ENCODE results near the gene BBS1. TPM values are rescaled to one million over a fixed set of nuclear protein-coding genes. Genes with fewer than 3 reads are reported as not detected.

The BBS1 gene
- total and polyA plus RNA-seq, 2 donors (not counting 3 experiments of a cell fraction or from before 2014, with no cell fraction given), result 29.2 to 32.9 TPM

DNA sequence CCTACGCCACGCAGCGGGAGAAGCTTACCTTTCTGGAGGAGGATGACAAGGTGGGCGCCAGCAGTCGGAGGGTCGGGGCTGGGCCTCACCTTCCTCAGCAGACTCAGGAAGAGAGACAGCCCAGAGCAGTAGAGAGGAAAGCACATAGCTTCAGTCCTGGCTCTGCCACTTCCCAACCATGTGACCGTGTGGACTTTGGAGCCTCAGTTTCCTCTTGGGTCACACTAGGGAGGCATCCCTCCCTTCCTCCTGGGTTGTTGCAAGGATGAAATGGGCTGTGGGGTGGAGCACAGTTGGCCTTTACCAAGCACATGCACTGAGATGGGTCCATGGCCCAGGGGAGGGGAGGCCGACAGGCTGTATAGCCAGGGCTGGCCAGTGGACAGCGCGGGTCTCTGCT, 17.3 kb upstream of the BBS1 start:
- intact Hi-C loops (cut with micrococcal nuclease), result no loop called here
- H3K27me3 ChIP-seq (ENCODE audit: control insufficient read depth in 2 of 2, insufficient read depth in 2 of 2, low read length in 2 of 2), result no peaks in the 10 kb centered on the region
- no peaks in the 10 kb centered on the region for H4K20me1 ChIP-seq (replicated peaks; ENCODE audit: control insufficient read depth, extremely low read depth, insufficient read depth, low read length)

DNA sequence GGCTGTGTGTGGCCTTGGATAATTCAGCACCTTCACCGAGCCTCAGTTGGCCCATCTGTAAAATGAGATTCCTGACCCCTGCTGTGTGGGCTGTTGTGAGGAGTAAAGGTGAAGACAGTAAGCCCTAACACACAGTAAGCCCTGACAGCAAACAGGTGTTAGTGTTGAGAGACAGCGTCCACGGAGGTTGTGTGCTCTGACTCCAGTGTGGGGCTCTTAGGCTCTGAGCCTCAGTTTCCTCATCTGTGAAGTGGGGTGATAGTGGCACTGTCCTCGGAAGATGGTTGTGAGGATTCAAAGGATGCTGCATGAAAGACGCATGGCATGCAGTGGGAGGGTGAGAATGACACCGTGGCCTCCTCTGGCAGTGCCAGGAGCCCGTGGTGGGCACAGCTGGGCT, 16.0 kb upstream of the BBS1 start:
- dilution Hi-C loops (cut with MboI; ENCODE audit: extremely low pct_ligation_motif_present, low sequenced_read_pairs) (no loop called here), intact Hi-C loops (cut with micrococcal nuclease) (no loop called here)
- peaks cover 0 to 22% of the 10 kb centered on the region in 2 experiments for H3K36me3 ChIP-seq (ENCODE audit: control insufficient read depth in 2 of 2, extremely low read depth in 1 of 2, insufficient read depth in 2 of 2, low read length in 2 of 2)
- ChIA-PET POLR2A (no interaction called here), CTCF (no interaction called here)
- DNase-seq (ENCODE audit: low read depth, low spot score) (no peak), FAIRE-seq (no peak)
- no peaks in the 10 kb centered on the region for H3K9me3 ChIP-seq (replicated peaks; ENCODE audit: control insufficient read depth, insufficient read depth, low read length)
- H3K27ac ChIP-seq (ENCODE audit: insufficient read depth, low read depth, low read length), result no peak overlapping the region
- no peaks in the 10 kb centered on the region for H3K79me2 ChIP-seq (ENCODE audit: control insufficient read depth, insufficient read depth, low read length)
- H3K4me3 ChIP-seq (replicated peaks in 1 of 3; ENCODE audit: insufficient read depth in 1 of 3, low read depth in 1 of 3, low read length in 3 of 3), result no peak overlapping the region
- no peak overlapping the region for H3K9ac ChIP-seq (replicated peaks; ENCODE audit: extremely low read depth, insufficient read depth, low read length)
- BruUV-seq (replicated peaks), result no TSS peak
- H4K20me1 ChIP-seq (replicated peaks; ENCODE audit: control insufficient read depth, extremely low read depth, insufficient read depth, low read length), result no peaks in the 10 kb centered on the region
- H3K4me2 ChIP-seq (ENCODE audit: insufficient read depth, low read length), result no peak overlapping the region
- no peaks in the 10 kb centered on the region for H3K27me3 ChIP-seq (ENCODE audit: control insufficient read depth in 2 of 2, insufficient read depth in 2 of 2, low read length in 2 of 2)
- TF ChIP-seq EZH2 (IDR thresholded peaks at IDR 0.05; ENCODE audit: borderline replicate concordance, low read depth, low read length, severe bottlenecking), result no peak
- TF ChIP-seq MYC (IDR thresholded peaks at IDR 0.05; ENCODE audit: low read depth, low read length), result no peak
- TF ChIP-seq GATA2 (IDR thresholded peaks at IDR 0.05; ENCODE audit: insufficient read depth, insufficient read length, low read depth, low read length), result no peak
- no peak for TF ChIP-seq POLR2A (IDR thresholded peaks at IDR 0.05; ENCODE audit: low read depth, low read length)
- no peak for TF ChIP-seq JUN (IDR thresholded peaks at IDR 0.05; ENCODE audit: borderline replicate concordance, insufficient read depth, insufficient read length, low read depth)
- TF ChIP-seq, protein P1, sequence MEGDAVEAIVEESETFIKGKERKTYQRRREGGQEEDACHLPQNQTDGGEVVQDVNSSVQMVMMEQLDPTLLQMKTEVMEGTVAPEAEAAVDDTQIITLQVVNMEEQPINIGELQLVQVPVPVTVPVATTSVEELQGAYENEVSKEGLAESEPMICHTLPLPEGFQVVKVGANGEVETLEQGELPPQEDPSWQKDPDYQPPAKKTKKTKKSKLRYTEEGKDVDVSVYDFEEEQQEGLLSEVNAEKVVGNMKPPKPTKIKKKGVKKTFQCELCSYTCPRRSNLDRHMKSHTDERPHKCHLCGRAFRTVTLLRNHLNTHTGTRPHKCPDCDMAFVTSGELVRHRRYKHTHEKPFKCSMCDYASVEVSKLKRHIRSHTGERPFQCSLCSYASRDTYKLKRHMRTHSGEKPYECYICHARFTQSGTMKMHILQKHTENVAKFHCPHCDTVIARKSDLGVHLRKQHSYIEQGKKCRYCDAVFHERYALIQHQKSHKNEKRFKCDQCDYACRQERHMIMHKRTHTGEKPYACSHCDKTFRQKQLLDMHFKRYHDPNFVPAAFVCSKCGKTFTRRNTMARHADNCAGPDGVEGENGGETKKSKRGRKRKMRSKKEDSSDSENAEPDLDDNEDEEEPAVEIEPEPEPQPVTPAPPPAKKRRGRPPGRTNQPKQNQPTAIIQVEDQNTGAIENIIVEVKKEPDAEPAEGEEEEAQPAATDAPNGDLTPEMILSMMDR (IDR thresholded peaks at IDR 0.05; ENCODE audit: extremely low read depth in 1 of 2, insufficient read depth in 1 of 2, low read depth in 1 of 2, low read length in 2 of 2), result no peak
- TF ChIP-seq FOS (IDR thresholded peaks at IDR 0.05; ENCODE audit: borderline replicate concordance, insufficient read depth, low read length), result no peak
- TF ChIP-seq, protein P2, sequence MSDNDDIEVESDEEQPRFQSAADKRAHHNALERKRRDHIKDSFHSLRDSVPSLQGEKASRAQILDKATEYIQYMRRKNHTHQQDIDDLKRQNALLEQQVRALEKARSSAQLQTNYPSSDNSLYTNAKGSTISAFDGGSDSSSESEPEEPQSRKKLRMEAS (IDR thresholded peaks at IDR 0.05; ENCODE audit: insufficient read depth, insufficient read length), result no peak
- TF ChIP-seq POLR2AphosphoS5 (IDR thresholded peaks at IDR 0.05; ENCODE audit: insufficient read depth, low read depth, low read length), result no peak
- H3K4me1 ChIP-seq (ENCODE audit: control insufficient read depth, extremely low read depth, insufficient read depth, low read length), result no peaks in the 10 kb centered on the region
- no peak overlapping the region for H2AFZ ChIP-seq (ENCODE audit: low read depth, low read length)
- H3K9me1 ChIP-seq (replicated peaks; ENCODE audit: control insufficient read depth, extremely low read depth, insufficient read depth, low read length), result no peaks in the 10 kb centered on the region

More for the DNA sequence above, 17.3 kb upstream of the BBS1 start:
- Histone ChIP-seq H3K4me1 (ENCODE audit: control insufficient read depth, extremely low read depth, insufficient read depth, low read length) (no peaks in the 10 kb centered on the region), H2AFZ (ENCODE audit: low read depth, low read length) (no peak overlapping the region), H3K79me2 (ENCODE audit: control insufficient read depth, insufficient read depth, low read length) (no peaks in the 10 kb centered on the region), H3K4me3 (replicated peaks in 1 of 3; ENCODE audit: insufficient read depth in 1 of 3, low read depth in 1 of 3, low read length in 3 of 3) (no peak overlapping the region), H3K9me3 (replicated peaks; ENCODE audit: control insufficient read depth, insufficient read depth, low read length) (no peaks in the 10 kb centered on the region), H3K9ac (replicated peaks; ENCODE audit: extremely low read depth, insufficient read depth, low read length) (no peak overlapping the region), H3K27ac (ENCODE audit: insufficient read depth, low read depth, low read length) (no peak overlapping the region), H3K4me2 (ENCODE audit: insufficient read depth, low read length) (no peak overlapping the region), H3K9me1 (replicated peaks; ENCODE audit: control insufficient read depth, extremely low read depth, insufficient read depth, low read length) (no peaks in the 10 kb centered on the region), H3K36me3 (ENCODE audit: control insufficient read depth in 2 of 2, extremely low read depth in 1 of 2, insufficient read depth in 2 of 2, low read length in 2 of 2) (peaks cover 0 to 25% of the 10 kb centered on the region in 2 experiments)
- FAIRE-seq (no peak), DNase-seq (ENCODE audit: low read depth, low spot score) (no peak)
- BruUV-seq (replicated peaks), result no TSS peak
- ChIA-PET POLR2A (no interaction called here), CTCF (no interaction called here)
- no peak for TF ChIP-seq FOS (IDR thresholded peaks at IDR 0.05; ENCODE audit: borderline replicate concordance, insufficient read depth, low read length)
- TF ChIP-seq EZH2 (IDR thresholded peaks at IDR 0.05; ENCODE audit: borderline replicate concordance, low read depth, low read length, severe bottlenecking), result no peak
- TF ChIP-seq, protein P2 (IDR thresholded peaks at IDR 0.05; ENCODE audit: insufficient read depth, insufficient read length), result no peak
- TF ChIP-seq, protein P1 (IDR thresholded peaks at IDR 0.05; ENCODE audit: extremely low read depth in 1 of 2, insufficient read depth in 1 of 2, low read depth in 1 of 2, low read length in 2 of 2), result no peak
- no peak for TF ChIP-seq GATA2 (IDR thresholded peaks at IDR 0.05; ENCODE audit: insufficient read depth, insufficient read length, low read depth, low read length)
- TF ChIP-seq POLR2A (IDR thresholded peaks at IDR 0.05; ENCODE audit: low read depth, low read length), result no peak
- dilution Hi-C loops (cut with MboI; ENCODE audit: extremely low pct_ligation_motif_present, low sequenced_read_pairs), result no loop called here

Measured in endothelial cell of umbilical vein (primary cell).